MM.1S (cell line): ENCODE measurements around the gene PTPN18.

Source experiments
- DNase-seq: peaks from one replicate; pipeline ENCODE4 v3.0.0-alpha.2; 2015
- H2AFZ ChIP-seq: fragments of 300-600 bp; sonication (generic); 2 replicates; pipeline ENCODE4 v1.6.0; 2016; ENCODE audit warnings: antibody characterized with exemption, low read length
- H3F3A ChIP-seq: fragments of 300-600 bp; sonication (generic); 2 replicates; pipeline ENCODE4 v1.6.1; 2016; ENCODE audit warnings: mild to moderate bottlenecking, antibody characterized with exemption, low read length, moderate library complexity, mixed read lengths; ENCODE audit not compliant: insufficient read depth
- H3K27ac ChIP-seq: fragments of 300-600 bp; sonication (generic); 2 replicates; pipeline ENCODE4 v1.5.1; 2016; ENCODE audit warnings: mild to moderate bottlenecking, low read length
- H3K27me3 ChIP-seq: fragments of 300-600 bp; sonication (generic); replicated peaks from 2 replicates; pipeline ENCODE4 v1.6.0; 2016; ENCODE audit warnings: low read length; ENCODE audit not compliant: insufficient read depth
- H3K36me3 ChIP-seq: fragments of 300-600 bp; sonication (generic); replicated peaks from 2 replicates; pipeline ENCODE4 v1.6.1; 2016; ENCODE audit warnings: mild to moderate bottlenecking, low read length, mixed read lengths; ENCODE audit not compliant: insufficient read depth
- H3K4me1 ChIP-seq: fragments of 300-600 bp; sonication (generic); 2 replicates; pipeline ENCODE4 v1.6.1; 2016; ENCODE audit warnings: low read length, mixed read lengths
- H3K4me2 ChIP-seq: fragments of 300-600 bp; sonication (generic); 2 replicates; pipeline ENCODE4 v1.6.0; 2016; ENCODE audit warnings: low read depth, low read length
- H3K4me3 ChIP-seq: fragments of 300-600 bp; sonication (generic); 2 replicates; pipeline ENCODE4 v1.5.1; 2016; ENCODE audit warnings: low read length, mixed read lengths
- H3K79me2 ChIP-seq: fragments of 300-600 bp; sonication (generic); 2 replicates; pipeline ENCODE4 v1.6.1; 2016; ENCODE audit warnings: mixed run types, low read length, mixed read lengths
- H3K9ac ChIP-seq: fragments of 300-600 bp; sonication (generic); 2 replicates; pipeline ENCODE4 v1.6.1; 2016; ENCODE audit warnings: low read length, mixed read lengths
- H3K9me2 ChIP-seq: fragments of 300-600 bp; sonication (generic); replicated peaks from 2 replicates; pipeline ENCODE4 v1.6.1; 2016; ENCODE audit warnings: mild to moderate bottlenecking, low read length, mixed read lengths; ENCODE audit not compliant: insufficient read depth
- H3K9me3 ChIP-seq: fragments of 300-600 bp; sonication (generic); replicated peaks from 2 replicates; pipeline ENCODE4 v1.6.1; 2016; ENCODE audit warnings: mild to moderate bottlenecking, low read length, mixed read lengths; ENCODE audit not compliant: insufficient read depth
- H4K20me1 ChIP-seq: fragments of 300-600 bp; sonication (generic); 2 replicates; pipeline ENCODE4 v1.6.1; 2016; ENCODE audit warnings: mild to moderate bottlenecking, low read length, moderate library complexity, mixed read lengths; ENCODE audit not compliant: insufficient read depth
- EZH2 ChIP-seq: fragments of 300-600 bp; sonication (generic); optimal IDR thresholded peaks from 2 replicates; pipeline ENCODE3; 2017; ENCODE audit warnings: low read depth, mild to moderate bottlenecking, antibody characterized with exemption, low read length, mixed read lengths
- EZH2phosphoT487 ChIP-seq: fragments of 300-600 bp; sonication (generic); IDR thresholded peaks from 2 replicates; pipeline ENCODE4 v1.6.1; 2018; ENCODE audit warnings: antibody characterized with exemption, low read length
- TF ChIP-seq, protein P1 (sequence below): fragments of 300-600 bp; sonication (generic); IDR thresholded peaks from 2 replicates; pipeline ENCODE4 v1.5.1; 2016; ENCODE audit warnings: antibody characterized with exemption, low read length, mixed read lengths

The PTPN18 gene

DNA sequence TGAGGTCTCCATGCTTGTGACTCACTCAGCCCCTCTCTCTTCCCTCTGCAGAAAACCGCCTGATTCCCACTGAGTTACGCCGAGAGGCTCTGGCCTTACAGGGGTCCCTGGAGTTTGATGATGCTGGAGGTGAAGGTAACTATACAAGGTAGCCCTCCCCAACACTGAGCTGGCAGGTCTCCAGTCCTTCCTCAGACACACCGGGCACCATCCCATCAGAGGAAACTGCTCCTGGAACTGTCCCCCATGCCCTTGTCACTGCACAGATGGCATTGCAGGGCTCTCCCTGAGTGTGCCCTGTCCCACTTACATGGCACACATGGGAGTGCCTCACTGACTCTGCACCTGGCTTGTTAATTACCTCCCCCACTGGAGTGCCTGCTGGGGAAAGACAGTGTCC lies 11.3 kb upstream of the PTPN18 start:
- H3K36me3 ChIP-seq, result peaks cover 10% of the 10 kb centered on the region
- H3K4me2 ChIP-seq, result no peak overlapping the region
- no peak overlapping the region for H2AFZ ChIP-seq
- H3K4me3 ChIP-seq, result no peak overlapping the region
- TF ChIP-seq EZH2phosphoT487 (no peak), EZH2 (no peak)
- TF ChIP-seq, protein P1, sequence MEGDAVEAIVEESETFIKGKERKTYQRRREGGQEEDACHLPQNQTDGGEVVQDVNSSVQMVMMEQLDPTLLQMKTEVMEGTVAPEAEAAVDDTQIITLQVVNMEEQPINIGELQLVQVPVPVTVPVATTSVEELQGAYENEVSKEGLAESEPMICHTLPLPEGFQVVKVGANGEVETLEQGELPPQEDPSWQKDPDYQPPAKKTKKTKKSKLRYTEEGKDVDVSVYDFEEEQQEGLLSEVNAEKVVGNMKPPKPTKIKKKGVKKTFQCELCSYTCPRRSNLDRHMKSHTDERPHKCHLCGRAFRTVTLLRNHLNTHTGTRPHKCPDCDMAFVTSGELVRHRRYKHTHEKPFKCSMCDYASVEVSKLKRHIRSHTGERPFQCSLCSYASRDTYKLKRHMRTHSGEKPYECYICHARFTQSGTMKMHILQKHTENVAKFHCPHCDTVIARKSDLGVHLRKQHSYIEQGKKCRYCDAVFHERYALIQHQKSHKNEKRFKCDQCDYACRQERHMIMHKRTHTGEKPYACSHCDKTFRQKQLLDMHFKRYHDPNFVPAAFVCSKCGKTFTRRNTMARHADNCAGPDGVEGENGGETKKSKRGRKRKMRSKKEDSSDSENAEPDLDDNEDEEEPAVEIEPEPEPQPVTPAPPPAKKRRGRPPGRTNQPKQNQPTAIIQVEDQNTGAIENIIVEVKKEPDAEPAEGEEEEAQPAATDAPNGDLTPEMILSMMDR, result no peak
- no peaks in the 10 kb centered on the region for H3K4me1 ChIP-seq
- H3K9me2 ChIP-seq, result no peaks in the 10 kb centered on the region
- H3K9ac ChIP-seq, result no peak overlapping the region
- H3K27ac ChIP-seq, result no peak overlapping the region
- no peaks in the 10 kb centered on the region for H3K27me3 ChIP-seq
- peaks cover 11% of the 10 kb centered on the region; the same call in 1 of the 2 replicates for H3F3A ChIP-seq
- peaks cover 40% of the 10 kb centered on the region for H3K79me2 ChIP-seq
- no peaks in the 10 kb centered on the region for H4K20me1 ChIP-seq
- no peak for DNase-seq
- H3K9me3 ChIP-seq, result no peaks in the 10 kb centered on the region

DNA sequence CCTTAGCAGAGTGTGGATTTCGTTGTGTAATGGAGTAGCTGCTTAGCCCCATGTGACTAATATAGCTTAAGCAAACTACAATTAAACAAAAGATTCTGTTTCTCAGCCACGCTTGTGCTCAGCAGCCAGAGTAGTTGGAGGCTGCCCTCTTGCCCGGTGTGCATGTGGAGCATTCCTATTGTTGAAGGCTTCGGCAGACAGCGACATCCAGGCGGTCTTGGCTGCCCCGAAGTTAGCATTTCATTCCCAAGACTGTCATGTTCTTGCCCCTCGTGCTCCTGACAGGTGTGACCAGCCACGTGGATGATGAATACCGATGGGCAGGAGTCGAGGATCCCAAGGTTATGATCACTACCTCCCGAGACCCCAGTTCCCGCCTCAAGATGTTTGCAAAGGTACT lies 10.8 kb upstream of the PTPN18 start:
- Histone ChIP-seq H3K36me3 (peaks cover 10% of the 10 kb centered on the region), H3K9me2 (no peaks in the 10 kb centered on the region), H3K4me2 (no peak overlapping the region), H3K27ac (no peak overlapping the region), H3F3A (peaks cover 11% of the 10 kb centered on the region; the same call in 1 of the 2 replicates), H3K79me2 (peaks cover 40% of the 10 kb centered on the region), H2AFZ (no peak overlapping the region), H3K27me3 (no peaks in the 10 kb centered on the region), H3K4me3 (no peak overlapping the region), H3K4me1 (no peaks in the 10 kb centered on the region), H3K9me3 (no peaks in the 10 kb centered on the region), H4K20me1 (no peaks in the 10 kb centered on the region), H3K9ac (no peak overlapping the region)
- TF ChIP-seq EZH2phosphoT487 (no peak), EZH2 (no peak)
- TF ChIP-seq, protein P1, result no peak
- no peak for DNase-seq

DNA sequence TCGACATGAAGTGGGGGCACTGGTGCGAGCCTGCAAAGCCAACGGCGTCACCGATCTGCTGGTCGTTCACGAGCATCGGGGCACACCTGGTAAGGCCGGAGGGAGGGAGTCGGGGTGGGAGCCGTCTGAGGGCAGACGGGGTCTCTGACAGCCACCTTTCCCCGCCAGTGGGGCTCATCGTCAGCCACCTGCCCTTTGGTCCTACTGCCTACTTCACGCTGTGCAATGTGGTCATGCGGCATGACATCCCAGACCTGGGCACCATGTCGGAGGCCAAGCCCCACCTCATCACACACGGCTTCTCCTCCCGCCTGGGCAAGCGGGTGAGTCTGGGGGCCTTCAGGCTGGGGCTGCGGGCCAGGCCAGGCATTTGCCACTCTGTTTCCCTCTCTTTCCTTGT lies 10.2 kb upstream of the PTPN18 start:
- no peak overlapping the region for H3K4me2 ChIP-seq

More for the DNA sequence above, 10.2 kb upstream of the PTPN18 start:
- no peak overlapping the region for H3K4me3 ChIP-seq
- no peak overlapping the region for H3K27ac ChIP-seq
- no peak overlapping the region for H2AFZ ChIP-seq
- peaks cover 11% of the 10 kb centered on the region; the same call in 1 of the 2 replicates for H3F3A ChIP-seq
- no peaks in the 10 kb centered on the region for H3K4me1 ChIP-seq
- H3K27me3 ChIP-seq, result no peaks in the 10 kb centered on the region
- no peak overlapping the region for H3K9ac ChIP-seq
- no peaks in the 10 kb centered on the region for H4K20me1 ChIP-seq
- H3K79me2 ChIP-seq, result peaks cover 40% of the 10 kb centered on the region
- no peaks in the 10 kb centered on the region for H3K9me2 ChIP-seq
- no peaks in the 10 kb centered on the region for H3K9me3 ChIP-seq
- TF ChIP-seq EZH2phosphoT487, result no peak
- TF ChIP-seq EZH2, result no peak
- TF ChIP-seq, protein P1, result no peak
- no peak for DNase-seq
- H3K36me3 ChIP-seq, result peaks cover 10% of the 10 kb centered on the region
